ENCODE data around the gene SLC25A47. TPM values are rescaled to one million over a fixed set of nuclear protein-coding genes. Genes with fewer than 3 reads are reported as not detected.
A peak's percentile ranks its signal among the peaks of the same experiment; 100 is the strongest.

SLC25A47 gene
- total RNA-seq, 1 experiment from 2014 or later, result not detected

DNA sequence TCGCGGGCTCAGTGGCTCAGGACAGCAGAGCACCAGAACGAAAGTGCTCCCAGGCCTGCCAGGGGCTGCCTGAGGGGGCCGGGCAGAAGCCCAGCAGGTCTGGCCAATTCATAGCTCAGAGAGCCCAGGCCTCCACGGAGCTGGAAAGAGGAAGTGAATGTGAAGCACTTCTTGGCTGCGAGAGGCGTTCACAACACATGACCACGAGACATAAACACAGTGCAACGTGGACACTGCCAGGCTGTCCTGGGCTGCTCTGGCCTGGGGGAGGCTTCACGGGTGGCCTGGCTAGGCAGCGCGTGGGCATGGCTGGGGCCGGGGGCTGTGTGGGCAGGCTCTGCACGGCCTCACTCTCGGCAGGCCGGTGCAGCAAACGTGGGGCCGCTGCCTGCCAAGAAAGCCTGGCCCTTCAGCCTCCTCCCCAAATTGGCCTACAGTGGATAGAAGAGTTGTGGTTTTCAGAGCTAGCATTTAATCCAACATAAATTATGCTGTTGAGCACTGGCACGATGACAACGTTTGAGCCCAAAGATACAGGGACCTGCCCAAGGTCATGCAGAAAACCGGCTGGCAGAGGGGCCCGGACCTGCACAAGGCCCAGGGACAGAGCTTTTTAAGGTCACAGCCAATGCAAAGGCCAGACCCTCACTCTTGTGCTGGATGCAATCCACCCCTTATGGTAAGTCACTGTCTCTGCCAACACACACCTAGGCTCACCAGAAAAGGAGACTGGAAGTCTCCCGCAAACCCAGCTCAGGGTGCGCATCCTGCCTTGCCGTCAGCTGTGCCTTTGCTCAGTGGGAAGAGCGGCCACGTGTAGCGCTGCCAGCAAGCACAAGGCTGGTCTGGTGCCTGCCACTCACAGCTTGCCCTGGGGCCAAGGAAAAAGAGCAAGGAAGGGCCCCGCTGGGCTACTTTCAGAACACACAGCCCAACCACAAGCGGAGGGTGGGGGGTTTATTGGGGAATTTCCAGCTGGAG, 25.5 kb upstream of the SLC25A47 start:
- Histone ChIP-seq H3K4me3 (ENCODE audit: low read depth in 2 of 2, low read length in 2 of 2) (no peak overlapping the region), H3K9me3 (ENCODE audit: control insufficient read depth, insufficient read depth, low read depth, low read length) (no peaks in the 10 kb centered on the region), H3K36me3 (ENCODE audit: control insufficient read depth, insufficient read depth, low read length) (no peaks in the 10 kb centered on the region), H3K27ac (ENCODE audit: low read length) (no peak overlapping the region), H3K4me1 (ENCODE audit: control insufficient read depth, insufficient read depth, low read length) (no peaks in the 10 kb centered on the region), H3K27me3 (ENCODE audit: control insufficient read depth, insufficient read depth, low read length) (no peaks in the 10 kb centered on the region)
- CTCF ChIA-PET, result no interaction called here
- intact Hi-C loops (cut with micrococcal nuclease; ENCODE audit: unreplicated experiment) (no loop called here), in situ Hi-C loops (cut with HindIII; ENCODE audit: low pct_unique_long_range_greater_than_20kb, low sequenced_read_pairs) (no loop called here)
- DNase-seq (ENCODE audit: low read depth, low spot score), result no peak
- POLR2A ChIA-PET, result no interaction called here
- no TSS peak for BruUV-seq (replicated peaks)
- TF ChIP-seq TCF7L2 (IDR thresholded peaks at IDR 0.05; ENCODE audit: low read depth, low read length) (no peak), SIN3A (IDR thresholded peaks at IDR 0.05; ENCODE audit: borderline replicate concordance, insufficient read depth, low read depth, low read length) (no peak), POLR2AphosphoS5 (IDR thresholded peaks at IDR 0.05; ENCODE audit: low read depth, low read length) (no peak)
- TF ChIP-seq, protein P1, sequence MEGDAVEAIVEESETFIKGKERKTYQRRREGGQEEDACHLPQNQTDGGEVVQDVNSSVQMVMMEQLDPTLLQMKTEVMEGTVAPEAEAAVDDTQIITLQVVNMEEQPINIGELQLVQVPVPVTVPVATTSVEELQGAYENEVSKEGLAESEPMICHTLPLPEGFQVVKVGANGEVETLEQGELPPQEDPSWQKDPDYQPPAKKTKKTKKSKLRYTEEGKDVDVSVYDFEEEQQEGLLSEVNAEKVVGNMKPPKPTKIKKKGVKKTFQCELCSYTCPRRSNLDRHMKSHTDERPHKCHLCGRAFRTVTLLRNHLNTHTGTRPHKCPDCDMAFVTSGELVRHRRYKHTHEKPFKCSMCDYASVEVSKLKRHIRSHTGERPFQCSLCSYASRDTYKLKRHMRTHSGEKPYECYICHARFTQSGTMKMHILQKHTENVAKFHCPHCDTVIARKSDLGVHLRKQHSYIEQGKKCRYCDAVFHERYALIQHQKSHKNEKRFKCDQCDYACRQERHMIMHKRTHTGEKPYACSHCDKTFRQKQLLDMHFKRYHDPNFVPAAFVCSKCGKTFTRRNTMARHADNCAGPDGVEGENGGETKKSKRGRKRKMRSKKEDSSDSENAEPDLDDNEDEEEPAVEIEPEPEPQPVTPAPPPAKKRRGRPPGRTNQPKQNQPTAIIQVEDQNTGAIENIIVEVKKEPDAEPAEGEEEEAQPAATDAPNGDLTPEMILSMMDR (IDR thresholded peaks at IDR 0.05), result no peak
- TF ChIP-seq, protein P2, sequence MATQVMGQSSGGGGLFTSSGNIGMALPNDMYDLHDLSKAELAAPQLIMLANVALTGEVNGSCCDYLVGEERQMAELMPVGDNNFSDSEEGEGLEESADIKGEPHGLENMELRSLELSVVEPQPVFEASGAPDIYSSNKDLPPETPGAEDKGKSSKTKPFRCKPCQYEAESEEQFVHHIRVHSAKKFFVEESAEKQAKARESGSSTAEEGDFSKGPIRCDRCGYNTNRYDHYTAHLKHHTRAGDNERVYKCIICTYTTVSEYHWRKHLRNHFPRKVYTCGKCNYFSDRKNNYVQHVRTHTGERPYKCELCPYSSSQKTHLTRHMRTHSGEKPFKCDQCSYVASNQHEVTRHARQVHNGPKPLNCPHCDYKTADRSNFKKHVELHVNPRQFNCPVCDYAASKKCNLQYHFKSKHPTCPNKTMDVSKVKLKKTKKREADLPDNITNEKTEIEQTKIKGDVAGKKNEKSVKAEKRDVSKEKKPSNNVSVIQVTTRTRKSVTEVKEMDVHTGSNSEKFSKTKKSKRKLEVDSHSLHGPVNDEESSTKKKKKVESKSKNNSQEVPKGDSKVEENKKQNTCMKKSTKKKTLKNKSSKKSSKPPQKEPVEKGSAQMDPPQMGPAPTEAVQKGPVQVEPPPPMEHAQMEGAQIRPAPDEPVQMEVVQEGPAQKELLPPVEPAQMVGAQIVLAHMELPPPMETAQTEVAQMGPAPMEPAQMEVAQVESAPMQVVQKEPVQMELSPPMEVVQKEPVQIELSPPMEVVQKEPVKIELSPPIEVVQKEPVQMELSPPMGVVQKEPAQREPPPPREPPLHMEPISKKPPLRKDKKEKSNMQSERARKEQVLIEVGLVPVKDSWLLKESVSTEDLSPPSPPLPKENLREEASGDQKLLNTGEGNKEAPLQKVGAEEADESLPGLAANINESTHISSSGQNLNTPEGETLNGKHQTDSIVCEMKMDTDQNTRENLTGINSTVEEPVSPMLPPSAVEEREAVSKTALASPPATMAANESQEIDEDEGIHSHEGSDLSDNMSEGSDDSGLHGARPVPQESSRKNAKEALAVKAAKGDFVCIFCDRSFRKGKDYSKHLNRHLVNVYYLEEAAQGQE (IDR thresholded peaks at IDR 0.05; ENCODE audit: insufficient read depth in 1 of 2, low read depth in 2 of 2, low read length in 1 of 2), result no peak
- peak; percentile 35; the same call in 1 of the 2 replicates for ATAC-seq

DNA sequence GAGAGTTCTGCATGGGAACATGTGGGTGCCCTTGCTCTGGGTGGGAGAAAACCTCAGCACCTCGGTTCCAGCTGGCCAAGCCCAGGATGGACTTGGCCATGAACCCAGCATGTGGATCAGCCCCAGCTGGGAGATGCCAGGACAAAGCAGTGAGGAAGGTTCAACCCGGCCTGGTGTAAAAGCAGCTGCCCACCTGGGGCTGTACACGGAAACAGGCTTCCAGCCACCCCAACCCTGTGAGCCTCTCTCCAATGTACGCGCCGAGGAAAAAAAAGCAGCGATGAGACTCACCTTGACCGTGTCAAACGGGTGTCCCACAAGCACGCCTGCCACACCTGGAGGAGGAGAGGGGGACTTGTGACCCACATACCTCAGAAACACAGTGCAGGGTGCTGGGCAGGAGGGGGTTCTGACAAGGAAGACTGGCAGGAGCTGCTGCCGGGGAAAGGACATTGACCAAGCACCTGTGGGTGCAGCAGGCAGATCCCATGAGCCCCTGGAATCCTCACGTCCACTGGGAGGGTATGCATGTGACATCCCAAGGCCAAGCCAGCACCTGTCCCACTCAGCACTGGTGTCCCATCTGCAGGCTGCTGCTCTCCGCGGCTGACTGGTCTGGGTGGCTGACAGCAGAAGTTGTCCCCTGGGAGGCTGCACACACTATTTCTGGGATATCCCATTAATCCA, 24.4 kb upstream of the SLC25A47 start:
- H3K27ac ChIP-seq (ENCODE audit: low read length), result no peak overlapping the region
- intact Hi-C loops (cut with micrococcal nuclease; ENCODE audit: unreplicated experiment) (no loop called here), in situ Hi-C loops (cut with HindIII; ENCODE audit: low pct_unique_long_range_greater_than_20kb, low sequenced_read_pairs) (no loop called here)
- H3K4me1 ChIP-seq (ENCODE audit: control insufficient read depth, insufficient read depth, low read length), result no peaks in the 10 kb centered on the region
- ATAC-seq (no peak), DNase-seq (ENCODE audit: low read depth, low spot score) (no peak)
- no peaks in the 10 kb centered on the region for H3K36me3 ChIP-seq (ENCODE audit: control insufficient read depth, insufficient read depth, low read length)
- BruUV-seq (replicated peaks), result no TSS peak
- no peak overlapping the region for H3K4me3 ChIP-seq (ENCODE audit: low read depth in 2 of 2, low read length in 2 of 2)
- ChIA-PET POLR2A (no interaction called here), CTCF (no interaction called here)
- TF ChIP-seq, protein P1 (IDR thresholded peaks at IDR 0.05), result no peak
- TF ChIP-seq POLR2AphosphoS5 (IDR thresholded peaks at IDR 0.05; ENCODE audit: low read depth, low read length), result no peak
- H3K27me3 ChIP-seq (ENCODE audit: control insufficient read depth, insufficient read depth, low read length), result no peaks in the 10 kb centered on the region
- no peaks in the 10 kb centered on the region for H3K9me3 ChIP-seq (ENCODE audit: control insufficient read depth, insufficient read depth, low read depth, low read length)
